IMR-90 (cell line): ENCODE measurements around the gene TPGS2. TPM values are rescaled to one million over a fixed set of nuclear protein-coding genes. Genes with fewer than 3 reads are reported as not detected.

ENCODE experiments used
- ATAC-seq: fragments of 200-7000 bp; cut with Tn5 transposase; 2 replicates; pipeline ENCODE4 v1.9.1; 2020; ENCODE audit warnings: low read depth, mild to moderate bottlenecking, moderate library complexity
- BruUV-seq: library from RNA; stranded (reverse); fragments of 400-500 nt; replicated peaks from 2 replicates; lab custom pipeline; 2021; lab: Mats Ljungman, UMichigan
- CTCF ChIA-PET: fragments of 300-600 bp; formaldehyde crosslinking; extraction: SDS; loops from one replicate; lab custom pipeline; 2021; ENCODE audit warnings: antibody characterized with exemption; lab: Yijun Ruan, JAX
- POLR2A ChIA-PET: fragments of 300-600 bp; sonication (Branson Sonifier 250); formaldehyde crosslinking; loops from one replicate; lab custom pipeline; 2022; ENCODE audit warnings: antibody characterized with exemption; ENCODE audit not compliant: unreplicated experiment; lab: Charles Lee
- DNase-seq: peaks from one replicate; pipeline ENCODE4 v3.0.0; 2013
- H2AFZ ChIP-seq: replicated peaks from 2 replicates; pipeline ENCODE3; 2013; ENCODE audit warnings: low read length, mild to moderate bottlenecking; ENCODE audit not compliant: poor library complexity
- H2AK5ac ChIP-seq: 2 replicates; pipeline ENCODE4 v1.6.1; 2013; ENCODE audit warnings: low read depth, low read length, inconsistent platforms
- H2AK9ac ChIP-seq: replicated peaks from 2 replicates; pipeline ENCODE3; 2013; ENCODE audit warnings: mild to moderate bottlenecking, low read depth, low read length, moderate library complexity; ENCODE audit not compliant: poor library complexity
- H2BK120ac ChIP-seq: 2 replicates; pipeline ENCODE4 v1.6.1; 2013; ENCODE audit warnings: low read depth, low read length, inconsistent platforms
- H2BK15ac ChIP-seq: 3 replicates; pipeline ENCODE4 v1.6.1; 2013; ENCODE audit warnings: low read depth, low read length, inconsistent platforms
- H2BK20ac ChIP-seq: 2 replicates; pipeline ENCODE4 v1.6.1; 2013; ENCODE audit warnings: low read depth, mild to moderate bottlenecking, inconsistent platforms, low read length, moderate library complexity
- H2BK5ac ChIP-seq: 2 replicates; pipeline ENCODE4 v1.6.1; 2013; ENCODE audit warnings: mild to moderate bottlenecking, low read depth, low read length, inconsistent platforms; ENCODE audit not compliant: poor library complexity, severe bottlenecking
- H3K14ac ChIP-seq: replicated peaks from 2 replicates; pipeline ENCODE4 v1.6.1; 2013; ENCODE audit warnings: low read depth, low read length, inconsistent platforms
- H3K18ac ChIP-seq: 2 replicates; pipeline ENCODE4 v1.6.1; 2013; ENCODE audit warnings: low read depth, low read length, control low read depth
- H3K23ac ChIP-seq: 2 replicates; pipeline ENCODE4 v1.6.1; 2013; ENCODE audit warnings: low read depth, low read length, inconsistent platforms
- H3K27ac ChIP-seq: 2 replicates; pipeline ENCODE4 v1.5.1; 2013; ENCODE audit warnings: mild to moderate bottlenecking, control low read depth, low read length; ENCODE audit not compliant: insufficient read depth
- H3K27me3 ChIP-seq: 2 replicates; pipeline ENCODE4 v1.6.1; 2013; ENCODE audit warnings: low read length; ENCODE audit not compliant: control insufficient read depth, insufficient read depth
- H3K36me3 ChIP-seq: 2 replicates; pipeline ENCODE4 v1.6.1; 2013; ENCODE audit warnings: low read length, mixed read lengths; ENCODE audit not compliant: control insufficient read depth, insufficient read depth
- H3K4ac ChIP-seq: 2 replicates; pipeline ENCODE4 v1.6.1; 2013; ENCODE audit warnings: low read depth, low read length, inconsistent platforms
- H3K4me1 ChIP-seq: 2 replicates; pipeline ENCODE4 v1.6.1; 2013; ENCODE audit warnings: low read length, mixed read lengths; ENCODE audit not compliant: control insufficient read depth, insufficient read depth
- H3K4me2 ChIP-seq: 2 replicates; pipeline ENCODE4 v1.6.1; 2013; ENCODE audit warnings: low read depth, mild to moderate bottlenecking, control low read depth, low read length, moderate library complexity
- H3K4me3 ChIP-seq: 2 replicates; pipeline ENCODE4 v1.5.1; 2013; ENCODE audit warnings: low read depth, mild to moderate bottlenecking, control low read depth, low read length, moderate library complexity; ENCODE audit not compliant: insufficient read depth
- H3K56ac ChIP-seq: 2 replicates; pipeline ENCODE4 v1.6.1; 2013; ENCODE audit warnings: low read length, inconsistent platforms; ENCODE audit not compliant: insufficient read depth; ENCODE audit errors: extremely low read depth
- H3K79me1 ChIP-seq, 2 experiments: 2 replicates each; pipeline ENCODE4 v1.6.1; 2013; ENCODE audit warnings: low read length in 2 of 2, inconsistent platforms in 1 of 2, low read depth in 1 of 2
- H3K9ac ChIP-seq: 2 replicates; pipeline ENCODE4 v1.6.1; 2013; ENCODE audit warnings: low read depth, low read length, control low read depth
- H3K9me1 ChIP-seq: 2 replicates; pipeline ENCODE4 v1.6.1; 2013; ENCODE audit warnings: low read length, inconsistent platforms; ENCODE audit not compliant: insufficient read depth
- H3K9me3 ChIP-seq: 2 replicates; pipeline ENCODE4 v1.6.1; 2013; ENCODE audit warnings: low read length; ENCODE audit not compliant: control insufficient read depth, insufficient read depth
- H4K20me1 ChIP-seq: 2 replicates; pipeline ENCODE4 v1.6.1; 2013; ENCODE audit warnings: low read length, inconsistent platforms; ENCODE audit not compliant: insufficient read depth
- H4K5ac ChIP-seq: 2 replicates; pipeline ENCODE4 v1.6.1; 2013; ENCODE audit warnings: mild to moderate bottlenecking, low read depth, low read length, control low read depth
- H4K8ac ChIP-seq, 2 experiments: 2 replicates each; pipeline ENCODE4 v1.6.1; 2013; ENCODE audit warnings: low read depth in 2 of 2, low read length in 2 of 2, control low read depth in 1 of 2, inconsistent platforms in 1 of 2
- H4K91ac ChIP-seq: 2 replicates; pipeline ENCODE4 v1.6.1; 2013; ENCODE audit warnings: low read depth, low read length, inconsistent platforms; ENCODE audit not compliant: insufficient read depth
- CTCF ChIP-seq: conservative IDR thresholded peaks from 2 replicates; pipeline ENCODE4 v1.5.1; 2012; ENCODE audit warnings: mild to moderate bottlenecking, low read depth, low read length, improper control_type of control experiment
- MAZ ChIP-seq: IDR thresholded peaks from 2 replicates; pipeline ENCODE4 v1.6.1; 2012; ENCODE audit warnings: low read depth, mild to moderate bottlenecking, low read length, improper control_type of control experiment, moderate library complexity, borderline replicate concordance
- POLR2A ChIP-seq: IDR thresholded peaks from 2 replicates; pipeline ENCODE4 v1.6.1; 2012; ENCODE audit warnings: mild to moderate bottlenecking, low read depth, low read length
- WGBS, 2 experiments: methylation state at CpG; one replicate each; pipeline versions ENCODE4 v1.1.5 to v1.1.7; 2013; ENCODE audit warnings: missing lambda C conversion rate in 2 of 2; ENCODE audit not compliant: insufficient read length in 1 of 2; ENCODE audit errors: extremely low coverage in 2 of 2; 5-methylcytosine and 5-hydroxymethylcytosine counted together
- dilution Hi-C: fragments of 300-500 bp; cut with HindIII; formaldehyde crosslinking; loops from one replicate; pipeline ENCODE4 v1.14.3; 2018; ENCODE audit warnings: low sequenced_read_pairs; ENCODE audit not compliant: unreplicated experiment
- in situ Hi-C: fragments of 300-500 bp; cut with MboI; formaldehyde crosslinking; loops from 3 replicates; pipeline ENCODE4 v1.14.3; 2019; ENCODE audit warnings: low sequenced_read_pairs, inconsistent platforms, mixed read lengths
- intact Hi-C: fragments of 100-400 bp; cut with micrococcal nuclease; formaldehyde crosslinking; loops from 2 replicates; pipeline ENCODE4 v1.10.0; 2022
- polyA plus RNA-seq, 3 experiments: library from polyadenylated mRNA; depleted of rRNA; stranded (reverse); fragments of >200 nt; gene quantifications; 2 replicates each; pipeline ENCODE4 v1.2.3, GENCODE V29; 2012; ENCODE audit warnings: low replicate concordance in 1 of 3
- total RNA-seq: library from RNA; depleted of rRNA; stranded (reverse); fragments of >200 nt; gene quantifications from 2 replicates; pipeline ENCODE4 v1.2.3, GENCODE V29; 2012

Gene TPGS2
- total and polyA plus RNA-seq, 2 of the 4 experiments (the other 2 are of a cell fraction) = 201 to 294 TPM

- H2AK5ac ChIP-seq = no peak overlapping the region
- TF ChIP-seq CTCF (no peak), MAZ (no peak), POLR2A (no peak)
- no peak overlapping the region for H4K8ac ChIP-seq
- H2BK120ac ChIP-seq = no peak overlapping the region
- ChIA-PET POLR2A (no interaction called here), CTCF (no interaction called here)
- WGBS, 2 experiments = no CpG with 5 or more reads among the region's 1 CpG
- no peaks in the 10 kb centered on the region for H3K27me3 ChIP-seq
- H2AK9ac ChIP-seq = no peak overlapping the region
- DNase-seq = no peak
- no peak overlapping the region for H3K14ac ChIP-seq
- H2BK15ac ChIP-seq = no peak overlapping the region
- no peaks in the 10 kb centered on the region for H4K20me1 ChIP-seq
- BruUV-seq = no TSS peak
- no peak overlapping the region for H3K27ac ChIP-seq
- in situ Hi-C loops = no loop called here
- H3K9me1 ChIP-seq = no peaks in the 10 kb centered on the region
- no peak overlapping the region for H2BK5ac ChIP-seq
- H3K4ac ChIP-seq = no peak overlapping the region
- no peak overlapping the region for H3K23ac ChIP-seq
- H4K91ac ChIP-seq = no peak overlapping the region
- no peak overlapping the region for H3K4me3 ChIP-seq
- no peak overlapping the region for H3K9ac ChIP-seq
- dilution Hi-C loops = no loop called here
- H3K36me3 ChIP-seq = 0 out of 2 replicates have a peak, but pooled peaks cover 2% of the 10 kb centered on the region
- H2BK20ac ChIP-seq = no peak overlapping the region
- H3K9me3 ChIP-seq = no peaks in the 10 kb centered on the region
- H3K56ac ChIP-seq = no peak overlapping the region
- no peak overlapping the region for H2AFZ ChIP-seq
- ATAC-seq = no peak
- intact Hi-C loops = no loop called here
- H3K4me2 ChIP-seq = no peak overlapping the region
- H3K18ac ChIP-seq = no peak overlapping the region
- no peaks in the 10 kb centered on the region for H3K4me1 ChIP-seq
- no peak overlapping the region for H4K5ac ChIP-seq
- H3K79me1 ChIP-seq = 0 out of 4 replicates have a peak, but pooled peaks cover 0 to 4% of the 10 kb centered on the region in 2 experiments
These were observed 28.0 kb upstream of the TPGS2 start for GRCh38 chr18:36856815-36857214.
